Stimulated activated CD4-positive, alpha-beta T cell treated with anti-CD3 and anti-CD28 coated beads, Interleukin-15, amount 100 ng/mL, for 48 hours (primary cell): ENCODE results near the gene PDE11A.
"Not testable (repeated sequence)": the region's sequence is repeated elsewhere in the genome, so short reads cannot be mapped to it uniquely, and the experiment has no call there.

Source experiments
- DNase-seq, 2 donors: peaks; one replicate each; pipeline ENCODE4 v3.0.0-alpha.2; 2020; ENCODE audit warnings: low read depth in 2 of 2

The PDE11A gene

GRCh38 chr2:178072383-178073301 is at the start of gene PDE11A:
Gene PDE11A (minus strand): TSS chr2:178072777. CDS start chr2:178072437, 340 bp downstream.
- peak; percentile 28 to 30 for DNase-seq

- no peak for DNase-seq
Observed at GRCh38 chr2:178119179-178119922, 46.8 kb upstream of the PDE11A start.

- no peak for DNase-seq
Observed at GRCh38 chr2:178117725-178118124, 45.1 kb upstream of the PDE11A start.

GRCh38 chr2:178115271-178115670 is 42.7 kb upstream of the PDE11A start:
- no peak for DNase-seq

GRCh38 chr2:178114462-178114861 is 41.9 kb upstream of the PDE11A start:
- no peak for DNase-seq

GRCh38 chr2:178112202-178113152 is 39.9 kb upstream of the PDE11A start, which contains the start of gene RBM45:
Gene RBM45 (plus strand): TSS chr2:178112437. CDS start chr2:178112547, 110 bp downstream.
- peak; percentile 76 to 81 for DNase-seq

- no peak for DNase-seq
Observed at GRCh38 chr2:178111743-178112142, 39.2 kb upstream of the PDE11A start.

GRCh38 chr2:178110681-178111080 is 38.1 kb upstream of the PDE11A start:
- no peak for DNase-seq

- DNase-seq, result no peak
Observed at GRCh38 chr2:178109813-178110212, 37.2 kb upstream of the PDE11A start.

GRCh38 chr2:178108176-178108575 is 35.6 kb upstream of the PDE11A start:
- DNase-seq, result no peak

- no peak for DNase-seq
Observed at GRCh38 chr2:178106053-178106452, 33.5 kb upstream of the PDE11A start.

- DNase-seq, result no peak
Observed at GRCh38 chr2:178105566-178105965, 33.0 kb upstream of the PDE11A start.

GRCh38 chr2:178101321-178102079 is 28.9 kb upstream of the PDE11A start:
- DNase-seq, result no peak

GRCh38 chr2:178093471-178093870 is 20.9 kb upstream of the PDE11A start:
- no peak for DNase-seq

GRCh38 chr2:178088774-178089270 is 16.2 kb upstream of the PDE11A start:
- DNase-seq, result no peak

GRCh38 chr2:178084273-178084672 is 11.7 kb upstream of the PDE11A start:
- no peak for DNase-seq

- no peak for DNase-seq
Observed at GRCh38 chr2:178082408-178083045, 9.9 kb upstream of the PDE11A start.

GRCh38 chr2:178079279-178079678 is 6.7 kb upstream of the PDE11A start:
- DNase-seq, result not testable (repeated sequence)

GRCh38 chr2:178076130-178076529 is 3.6 kb upstream of the PDE11A start:
- no peak for DNase-seq

GRCh38 chr2:178075006-178075326 is 2.4 kb upstream of the PDE11A start:
- DNase-seq, result no peak
